Cardiac fibroblast (primary cell): ENCODE measurements around the gene ADGRD2.

Experiments
- DNase-seq, 2 donors: peaks; one replicate each; pipeline versions ENCODE4 v3.0.0 to v3.0.0-alpha.2; 2010; ENCODE audit warnings: low read depth in 2 of 2
- H3K4me3 ChIP-seq, 2 donors: replicated peaks in 1 of 2; 1 replicate in 1 of 2; 2 replicates in 1 of 2; pipeline ENCODE4 v1.5.1; 2011; ENCODE audit warnings: low read depth in 2 of 2, low read length in 2 of 2, mild to moderate bottlenecking in 2 of 2, moderate library complexity in 1 of 2
- TF ChIP-seq, protein P1 (sequence below): IDR thresholded peaks from one replicate; pipeline ENCODE4 v1.5.1; 2011; ENCODE audit warnings: low read depth, mild to moderate bottlenecking, low read length, inconsistent platforms

The ADGRD2 gene

GRCh38 chr9:124502711-124503702 lies 52.8 kb downstream of the ADGRD2 start:
- TF ChIP-seq, protein P1, sequence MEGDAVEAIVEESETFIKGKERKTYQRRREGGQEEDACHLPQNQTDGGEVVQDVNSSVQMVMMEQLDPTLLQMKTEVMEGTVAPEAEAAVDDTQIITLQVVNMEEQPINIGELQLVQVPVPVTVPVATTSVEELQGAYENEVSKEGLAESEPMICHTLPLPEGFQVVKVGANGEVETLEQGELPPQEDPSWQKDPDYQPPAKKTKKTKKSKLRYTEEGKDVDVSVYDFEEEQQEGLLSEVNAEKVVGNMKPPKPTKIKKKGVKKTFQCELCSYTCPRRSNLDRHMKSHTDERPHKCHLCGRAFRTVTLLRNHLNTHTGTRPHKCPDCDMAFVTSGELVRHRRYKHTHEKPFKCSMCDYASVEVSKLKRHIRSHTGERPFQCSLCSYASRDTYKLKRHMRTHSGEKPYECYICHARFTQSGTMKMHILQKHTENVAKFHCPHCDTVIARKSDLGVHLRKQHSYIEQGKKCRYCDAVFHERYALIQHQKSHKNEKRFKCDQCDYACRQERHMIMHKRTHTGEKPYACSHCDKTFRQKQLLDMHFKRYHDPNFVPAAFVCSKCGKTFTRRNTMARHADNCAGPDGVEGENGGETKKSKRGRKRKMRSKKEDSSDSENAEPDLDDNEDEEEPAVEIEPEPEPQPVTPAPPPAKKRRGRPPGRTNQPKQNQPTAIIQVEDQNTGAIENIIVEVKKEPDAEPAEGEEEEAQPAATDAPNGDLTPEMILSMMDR: no peak
- H3K4me3 ChIP-seq: no peak overlapping the region
- DNase-seq: no peak

GRCh38 chr9:124503713-124504529 lies 53.7 kb downstream of the ADGRD2 start:
- no peak overlapping the region for H3K4me3 ChIP-seq
- TF ChIP-seq, protein P1: no peak
- DNase-seq: no peak

- no peak overlapping the region for H3K4me3 ChIP-seq
- TF ChIP-seq, protein P1: no peak
- no peak for DNase-seq
These were observed 54.3 kb downstream of the ADGRD2 start for GRCh38 chr9:124504530-124505005.

DNA sequence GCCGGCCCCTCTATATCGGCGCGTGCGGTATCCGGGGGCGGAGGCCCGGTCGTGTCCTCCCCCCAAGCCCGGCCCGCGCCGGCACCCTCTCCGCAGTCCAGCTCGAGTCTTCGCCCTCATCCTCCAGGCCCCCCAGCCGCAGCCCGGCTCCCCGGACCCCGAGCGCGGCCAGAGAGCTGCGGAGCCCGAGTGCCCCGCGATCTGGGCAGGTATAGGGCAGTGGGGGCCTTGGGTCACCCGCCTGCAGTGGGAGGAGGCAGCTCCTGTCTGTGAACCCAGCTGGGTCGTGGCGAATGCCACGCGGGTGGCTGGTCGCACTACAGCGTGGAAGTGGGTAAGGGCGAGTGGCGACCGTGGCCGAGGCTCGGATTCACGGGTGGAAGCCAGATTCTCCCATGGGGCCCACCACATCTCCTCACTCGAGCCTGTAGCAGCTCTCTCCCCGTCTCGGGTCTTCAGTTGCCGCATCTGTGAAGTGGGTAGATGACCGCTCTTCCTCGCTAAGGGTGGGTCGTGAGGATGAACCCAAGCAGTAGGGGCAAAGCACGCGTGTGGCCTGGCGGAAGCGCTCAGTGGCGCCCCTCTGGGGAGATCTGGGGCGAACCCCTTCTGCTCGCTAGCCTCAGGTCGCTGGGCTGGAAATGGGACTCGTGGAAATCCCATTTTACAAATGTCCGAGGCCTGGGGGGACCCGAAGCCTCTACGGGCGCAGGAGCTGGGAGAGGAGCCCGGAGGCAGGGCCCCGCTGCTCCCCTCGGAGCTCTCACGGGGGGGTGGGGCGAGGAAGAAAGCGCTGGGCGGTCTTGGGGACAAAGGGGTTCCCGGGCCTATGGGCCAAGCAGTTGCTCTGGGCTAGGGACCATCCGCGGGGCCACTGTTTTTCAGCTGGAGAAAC lies 55.0 kb downstream of the ADGRD2 start:
- DNase-seq: no peak
- no peak overlapping the region for H3K4me3 ChIP-seq
- TF ChIP-seq, protein P1: no peak

- no peak for DNase-seq
- H3K4me3 ChIP-seq: no peak overlapping the region
These were observed 55.7 kb downstream of the ADGRD2 start for GRCh38 chr9:124505901-124506346.

More at GRCh38 chr9:124505901-124506346, 55.7 kb downstream of the ADGRD2 start:
- TF ChIP-seq, protein P1: no peak
